Body of pancreas (tissue), 4 donors: ENCODE data around the gene TLDC2. TPM values are rescaled to one million over a fixed set of nuclear protein-coding genes. Genes with fewer than 3 reads are reported as not detected.
A peak's percentile ranks its signal among the peaks of the same experiment; 100 is the strongest.

Source experiments
- ATAC-seq: fragments of 150-250 bp; one replicate; pipeline ENCODE4 v1.9.1; 2016
- DNase-seq, 4 donors: peaks; one replicate each; pipeline ENCODE4 v3.0.0-alpha.2; 2019
- H3K27ac ChIP-seq, 4 donors: fragments of 200-600 bp; sonication (generic); 1 replicate in 3 of 4; 2 replicates in 1 of 4; pipeline versions ENCODE4 v1.5.1 to v1.6.1; 2016 to 2019; ENCODE audit warnings: mild to moderate bottlenecking in 1 of 4, mixed read lengths in 1 of 4, moderate library complexity in 1 of 4
- H3K27me3 ChIP-seq, 2 donors: fragments of 200-600 bp; sonication (generic); one replicate each; pipeline ENCODE4 v1.6.0; 2016; ENCODE audit warnings: mild to moderate bottlenecking in 1 of 2
- H3K36me3 ChIP-seq, 2 donors: fragments of 200-600 bp; sonication (generic); replicated peaks in 1 of 2; 2 replicates each; pipeline ENCODE4 v1.5.1; 2016; ENCODE audit warnings: low read depth in 2 of 2; ENCODE audit not compliant: insufficient read depth in 1 of 2
- H3K4me1 ChIP-seq: fragments of 200-600 bp; sonication (generic); one replicate; pipeline ENCODE4 v1.6.0; 2016
- H3K4me3 ChIP-seq, 2 donors: fragments of 200-600 bp; sonication (generic); 1 replicate in 1 of 2; 2 replicates in 1 of 2; pipeline ENCODE4 v1.5.1; 2016 to 2019
- H3K9me3 ChIP-seq, 3 donors: fragments of 200-600 bp; sonication (generic); 1 replicate in 2 of 3; 2 replicates in 1 of 3; pipeline ENCODE4 v1.5.1; 2016
- POLR2A ChIP-seq, 3 donors: fragments of 450-650 bp; IDR thresholded peaks; one replicate each; pipeline ENCODE4 v1.6.1; 2016; ENCODE audit warnings: antibody characterized with exemption in 3 of 3, mild to moderate bottlenecking in 2 of 3
- WGBS, 2 donors: methylation state at CpG; one replicate each; pipeline ENCODE4 v1.1.5; 2017; 5-methylcytosine and 5-hydroxymethylcytosine counted together
- intact Hi-C: fragments of 100-400 bp; cut with DNase I; formaldehyde crosslinking; loops from one replicate; pipeline ENCODE4 v1.15.1; 2023
- total RNA-seq, 2 donors: library from RNA; depleted of rRNA; stranded (reverse); fragments of >200 nt; gene quantifications; one replicate each; pipeline ENCODE4 v1.1.0, GENCODE V29; 2016
- TF ChIP-seq, protein P1 (sequence below), 7 experiments: fragments of 450-650 bp in 4 of 7; fragments of 200-600 bp in 3 of 7; sonication (generic) in 3 of 7; IDR thresholded peaks; one replicate each; pipeline ENCODE4 v1.5.1; 2016 to 2019; ENCODE audit warnings: antibody characterized with exemption in 7 of 7

TLDC2 gene
- total RNA-seq, 2 donors from 2014 or later: not detected

DNA sequence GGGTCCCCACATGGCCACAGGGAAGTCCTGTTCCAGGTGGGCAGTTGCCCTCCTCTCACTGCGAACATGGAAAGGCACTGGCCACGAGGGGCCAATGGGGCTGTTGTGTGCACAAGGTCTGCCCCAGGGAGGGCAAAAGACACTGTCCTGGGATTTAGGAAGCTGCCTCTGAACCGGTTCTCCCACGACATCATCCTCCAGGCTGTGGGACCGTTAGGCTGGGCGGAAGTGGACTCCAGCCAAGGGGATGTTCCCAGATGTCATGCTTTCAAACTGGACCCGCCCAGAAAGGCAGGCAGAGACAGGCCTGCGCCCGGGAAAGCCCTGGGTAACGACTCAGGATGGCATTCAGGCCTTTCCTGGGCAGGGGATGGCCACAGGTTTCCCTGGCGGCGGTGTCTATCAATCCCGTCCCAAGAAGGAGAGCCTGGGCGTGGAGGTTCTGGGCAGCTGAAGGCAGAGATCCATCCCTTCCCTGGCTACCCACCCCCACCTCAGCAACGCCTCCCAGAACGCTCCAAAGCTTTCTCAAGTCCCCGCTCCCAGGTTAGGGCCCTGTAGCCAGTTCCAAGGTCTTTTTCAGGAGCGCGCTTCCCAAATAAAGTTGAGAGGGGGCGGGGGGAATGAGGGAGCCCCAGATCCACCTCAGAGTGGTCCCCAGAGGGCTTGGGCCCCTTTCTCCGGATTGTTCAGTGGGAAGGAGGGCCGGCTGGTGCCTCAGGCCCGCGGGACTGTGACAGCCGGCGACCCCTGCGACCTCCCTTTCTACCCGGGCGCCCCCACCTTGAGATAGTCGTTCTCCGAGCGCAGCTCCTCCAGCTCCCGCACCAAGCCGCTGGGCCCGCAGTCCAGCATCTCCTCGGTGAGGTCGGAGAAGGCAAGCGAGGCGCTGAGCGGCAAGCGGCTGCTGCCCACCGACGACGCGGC, 13.8 kb upstream of the TLDC2 start:
- Histone ChIP-seq H3K9me3 (no peaks in the 10 kb centered on the region), H3K27ac (peak overlapping the region in 3 of 4 donors; percentile 32 to 60 (median 44)), H3K27me3 (no peaks in the 10 kb centered on the region), H3K4me3 (peak overlapping the region in 1 of 2 donors; percentile 3), H3K4me1 (peaks cover 40% of the 10 kb centered on the region), H3K36me3 (no peaks in the 10 kb centered on the region)
- intact Hi-C loops: no loop called here
- ATAC-seq: peak; percentile 3
- peak; percentile 48 to 77 (median 65) for DNase-seq
- TF ChIP-seq, protein P1, sequence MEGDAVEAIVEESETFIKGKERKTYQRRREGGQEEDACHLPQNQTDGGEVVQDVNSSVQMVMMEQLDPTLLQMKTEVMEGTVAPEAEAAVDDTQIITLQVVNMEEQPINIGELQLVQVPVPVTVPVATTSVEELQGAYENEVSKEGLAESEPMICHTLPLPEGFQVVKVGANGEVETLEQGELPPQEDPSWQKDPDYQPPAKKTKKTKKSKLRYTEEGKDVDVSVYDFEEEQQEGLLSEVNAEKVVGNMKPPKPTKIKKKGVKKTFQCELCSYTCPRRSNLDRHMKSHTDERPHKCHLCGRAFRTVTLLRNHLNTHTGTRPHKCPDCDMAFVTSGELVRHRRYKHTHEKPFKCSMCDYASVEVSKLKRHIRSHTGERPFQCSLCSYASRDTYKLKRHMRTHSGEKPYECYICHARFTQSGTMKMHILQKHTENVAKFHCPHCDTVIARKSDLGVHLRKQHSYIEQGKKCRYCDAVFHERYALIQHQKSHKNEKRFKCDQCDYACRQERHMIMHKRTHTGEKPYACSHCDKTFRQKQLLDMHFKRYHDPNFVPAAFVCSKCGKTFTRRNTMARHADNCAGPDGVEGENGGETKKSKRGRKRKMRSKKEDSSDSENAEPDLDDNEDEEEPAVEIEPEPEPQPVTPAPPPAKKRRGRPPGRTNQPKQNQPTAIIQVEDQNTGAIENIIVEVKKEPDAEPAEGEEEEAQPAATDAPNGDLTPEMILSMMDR (IDR thresholded peaks at IDR 0.05): no peak
- peak in 2 of 3 donors; percentile 32 to 43 for TF ChIP-seq POLR2A (IDR thresholded peaks at IDR 0.05)
- WGBS, 2 donors: 49 to 57% methylated on average over 22 to 38 of the region's 45 CpGs

DNA sequence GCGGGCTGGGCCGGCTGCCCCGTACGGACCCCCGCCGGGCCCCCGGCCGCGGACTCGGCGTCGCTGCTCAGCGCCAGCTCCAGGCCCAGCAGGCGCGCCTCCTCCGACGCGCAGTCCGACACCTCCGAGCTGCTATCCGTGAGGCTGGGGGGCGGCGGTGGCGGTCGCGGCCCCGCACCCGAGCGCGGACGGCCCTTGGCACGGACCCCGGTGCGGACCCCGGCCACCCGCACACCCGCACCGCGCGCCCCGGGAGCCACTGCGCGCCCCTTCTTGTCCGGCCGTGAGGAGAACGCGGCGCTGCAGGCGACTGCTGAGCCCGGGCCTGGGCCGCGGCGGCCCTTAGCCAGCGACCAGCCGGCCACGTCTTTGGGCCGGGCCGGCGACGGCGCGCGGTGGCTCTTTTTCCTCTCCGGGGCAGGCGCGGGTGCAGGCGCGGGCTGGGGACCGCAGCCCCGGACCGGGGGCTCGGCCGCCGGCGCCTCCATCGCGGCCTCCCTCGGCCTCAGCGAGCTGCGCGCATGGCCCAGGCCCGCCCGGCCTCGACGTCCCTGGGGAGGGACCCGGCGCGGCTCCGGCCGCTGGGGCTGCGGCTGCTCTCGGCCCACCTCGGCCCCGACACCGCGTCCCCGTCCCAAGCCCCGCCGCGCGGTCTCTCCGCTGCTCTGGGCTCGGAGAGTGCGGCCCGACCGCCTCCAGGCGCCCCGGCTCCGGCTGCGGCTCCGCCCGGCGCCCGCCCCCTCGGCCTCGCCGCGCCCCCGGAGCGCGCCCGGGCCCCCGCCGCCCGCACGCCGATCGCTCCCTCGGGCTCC, 12.9 kb upstream of the TLDC2 start:
- Histone ChIP-seq H3K4me1 (peaks cover 40% of the 10 kb centered on the region), H3K27ac (peak overlapping the region in 3 of 4 donors; percentile 26 to 58 (median 30)), H3K36me3 (no peaks in the 10 kb centered on the region), H3K4me3 (no peak overlapping the region), H3K9me3 (no peaks in the 10 kb centered on the region), H3K27me3 (no peaks in the 10 kb centered on the region)
- intact Hi-C loops: no loop called here
- DNase-seq: peak in 1 of 4 donors; percentile 28
- 2 to 3% methylated on average over 10 to 99 of the region's 129 CpGs for WGBS, 2 donors
- ATAC-seq: peak; percentile 18
- no peak for TF ChIP-seq POLR2A (IDR thresholded peaks at IDR 0.05)
- TF ChIP-seq, protein P1 (IDR thresholded peaks at IDR 0.05): no peak

DNA sequence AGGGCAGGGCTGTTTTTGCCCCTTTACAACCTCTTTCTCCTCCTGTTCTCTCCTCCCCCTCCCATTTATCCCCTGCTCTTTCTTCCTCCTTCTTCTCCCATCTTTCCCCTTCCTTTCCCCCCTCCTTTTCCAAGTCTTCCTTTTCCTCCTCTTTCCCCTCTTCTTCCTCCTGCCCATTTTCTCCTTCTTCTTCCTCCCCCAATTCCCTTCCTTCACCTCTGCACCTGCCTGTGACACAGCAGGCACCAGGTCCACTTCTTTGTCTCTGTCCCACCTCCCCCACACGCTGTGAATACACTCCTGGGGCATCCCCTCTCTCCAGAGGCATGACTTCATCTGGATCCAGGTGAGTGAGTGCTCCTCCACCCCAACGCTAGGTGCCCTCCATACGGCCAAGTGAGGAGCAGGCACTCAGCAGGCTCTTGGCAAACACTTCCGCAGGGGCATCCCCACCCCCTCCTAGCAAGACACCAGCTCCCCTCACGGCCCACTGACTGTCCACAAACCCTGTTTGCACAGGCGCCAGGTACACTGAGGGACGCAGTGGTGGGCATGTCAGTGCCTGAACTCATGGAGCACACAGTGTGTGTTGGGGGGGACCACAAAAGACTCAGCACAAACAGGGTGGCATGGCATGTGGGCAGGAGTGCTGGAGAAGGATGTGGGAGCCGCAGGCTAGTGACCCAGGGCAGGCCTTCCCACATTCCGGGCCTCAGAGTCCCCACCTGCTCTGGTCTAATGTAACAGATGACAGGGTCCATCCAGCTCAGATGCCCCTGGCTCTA, 10.7 kb upstream of the TLDC2 start:
- intact Hi-C loops: no loop called here
- DNase-seq (no peak), ATAC-seq (no peak)
- Histone ChIP-seq H3K4me3 (no peak overlapping the region), H3K4me1 (peaks cover 24% of the 10 kb centered on the region), H3K9me3 (no peaks in the 10 kb centered on the region), H3K36me3 (no peaks in the 10 kb centered on the region), H3K27me3 (no peaks in the 10 kb centered on the region), H3K27ac (no peak overlapping the region)
- WGBS, 2 donors: 76 to 79% methylated on average over 8 to 9 of the region's 9 CpGs
- TF ChIP-seq POLR2A (IDR thresholded peaks at IDR 0.05): no peak

DNA sequence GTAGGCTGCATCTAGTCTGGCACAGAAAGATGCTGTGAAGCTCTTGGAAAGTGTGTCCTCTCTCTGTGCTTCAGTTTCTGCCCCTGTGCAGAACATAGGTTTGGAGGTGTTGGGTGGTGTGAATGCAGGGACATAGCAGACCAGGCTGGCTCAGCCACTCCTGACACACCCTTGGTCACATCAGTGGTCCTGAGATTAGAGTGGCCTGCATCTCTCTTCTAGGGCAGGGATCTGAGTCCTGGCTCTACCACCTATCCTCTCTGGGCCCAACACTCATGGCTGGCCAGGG, 10.1 kb upstream of the TLDC2 start:
- no peaks in the 10 kb centered on the region for H3K36me3 ChIP-seq
- DNase-seq (no peak), ATAC-seq (no peak)
- TF ChIP-seq, protein P1 (IDR thresholded peaks at IDR 0.05): no peak
- TF ChIP-seq POLR2A (IDR thresholded peaks at IDR 0.05): no peak
- H3K9me3 ChIP-seq: no peaks in the 10 kb centered on the region
- H3K27me3 ChIP-seq: no peaks in the 10 kb centered on the region
- H3K4me3 ChIP-seq: no peak overlapping the region
- intact Hi-C loops: no loop called here
- peaks cover 24% of the 10 kb centered on the region for H3K4me1 ChIP-seq
- H3K27ac ChIP-seq: no peak overlapping the region

DNA sequence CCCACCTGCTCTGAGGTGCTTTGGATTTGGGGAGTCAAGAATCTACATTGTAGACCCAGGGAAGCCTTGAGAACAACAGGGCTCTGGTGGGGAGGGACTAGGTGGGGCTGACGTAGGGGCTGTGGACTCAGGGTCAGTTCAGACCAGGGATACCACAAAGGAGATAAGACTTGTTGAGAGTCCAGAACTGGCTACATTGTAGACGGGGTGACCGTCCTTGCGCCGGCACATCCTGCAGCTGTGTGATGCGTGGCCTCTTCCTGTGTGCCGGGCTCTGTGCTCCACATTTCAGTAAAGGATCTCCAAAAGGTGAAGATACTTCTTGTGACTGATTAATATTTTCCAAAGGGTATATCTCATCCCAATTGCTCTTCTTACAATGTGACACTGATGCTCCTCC, 9.8 kb upstream of the TLDC2 start:
- DNase-seq: no peak
- Histone ChIP-seq H3K4me3 (no peak overlapping the region), H3K9me3 (no peaks in the 10 kb centered on the region), H3K27me3 (no peaks in the 10 kb centered on the region), H3K4me1 (peaks cover 23% of the 10 kb centered on the region), H3K27ac (no peak overlapping the region), H3K36me3 (no peaks in the 10 kb centered on the region)
- 87 to 90% methylated on average over 7 of the region's 7 CpGs for WGBS, 2 donors
- no peak for TF ChIP-seq POLR2A (IDR thresholded peaks at IDR 0.05)
- no peak for ATAC-seq
- intact Hi-C loops: no loop called here
